Measurements from ENCODE around the gene PGM1.

The PGM1 gene

GRCh38 chr1:63617450-63617849 lies 24.2 kb downstream of the PGM1 start:
- no peak for DNase-seq (ENCODE audit: extremely low spot score)
- POLR2A ChIA-PET, result no interaction called here
- no peak for TF ChIP-seq CTCF (IDR thresholded peaks at IDR 0.05; ENCODE audit: control extremely low read depth, extremely low read depth, low read depth, missing control alignments)
- CTCF ChIA-PET, result interaction anchor here (0.9 to 2.4 kb wide), 7 partner anchors 12 to 629 kb away, joined by 3 to 30 read pairs (median 6); no protein-coding TSS in a partner anchor

- ChIA-PET CTCF (interaction anchor here (1.5 to 2.4 kb wide), 3 partner anchors 297 to 626 kb away, joined by 5 to 30 read pairs (median 6); no protein-coding TSS in a partner anchor), POLR2A (no interaction called here)
- no peak for DNase-seq (ENCODE audit: extremely low spot score)
- no peak for TF ChIP-seq CTCF (IDR thresholded peaks at IDR 0.05; ENCODE audit: control extremely low read depth, extremely low read depth, low read depth, missing control alignments)
Observed at GRCh38 chr1:63618011-63618410, 24.8 kb downstream of the PGM1 start.

GRCh38 chr1:63619558-63619957 lies 26.3 kb downstream of the PGM1 start:
- ChIA-PET CTCF (interaction anchor here (2.5 kb wide), 1 partner anchor 517 kb away, joined by 9 read pairs; no protein-coding TSS in a partner anchor), POLR2A (no interaction called here)
- DNase-seq (ENCODE audit: extremely low spot score), result no peak
- no peak for TF ChIP-seq CTCF (IDR thresholded peaks at IDR 0.05; ENCODE audit: control extremely low read depth, extremely low read depth, low read depth, missing control alignments)

- DNase-seq (ENCODE audit: extremely low spot score), result no peak
- POLR2A ChIA-PET, result no interaction called here
- TF ChIP-seq CTCF (IDR thresholded peaks at IDR 0.05; ENCODE audit: control extremely low read depth, extremely low read depth, low read depth, missing control alignments), result no peak
- CTCF ChIA-PET, result interaction anchor here (0.9 to 2.5 kb wide), 3 partner anchors 14 to 516 kb away, joined by 3 to 9 read pairs (median 3); no protein-coding TSS in a partner anchor
Observed at GRCh38 chr1:63620671-63621070, 27.5 kb downstream of the PGM1 start.

GRCh38 chr1:63621075-63621474 lies 27.9 kb downstream of the PGM1 start:
- ChIA-PET CTCF (interaction anchor here (0.9 to 2.5 kb wide), 3 partner anchors 15 to 516 kb away, joined by 3 to 9 read pairs (median 3); no protein-coding TSS in a partner anchor), POLR2A (no interaction called here)
- DNase-seq (ENCODE audit: extremely low spot score), result no peak
- no peak for TF ChIP-seq CTCF (IDR thresholded peaks at IDR 0.05; ENCODE audit: control extremely low read depth, extremely low read depth, low read depth, missing control alignments)

GRCh38 chr1:63621698-63622097 lies 28.5 kb downstream of the PGM1 start:
- CTCF ChIA-PET, result interaction anchor here (1.2 to 2.5 kb wide), 2 partner anchors 15 to 515 kb away, joined by 3 to 9 read pairs; no protein-coding TSS in a partner anchor
- POLR2A ChIA-PET, result no interaction called here
- no peak for DNase-seq (ENCODE audit: extremely low spot score)
- no peak for TF ChIP-seq CTCF (IDR thresholded peaks at IDR 0.05; ENCODE audit: control extremely low read depth, extremely low read depth, low read depth, missing control alignments)

Data from GM10248 (cell line).